Fibroblast of lung (primary cell): ENCODE data around the gene PRDM16. TPM values are rescaled to one million over a fixed set of nuclear protein-coding genes. Genes with fewer than 3 reads are reported as not detected.

Experiments
- DNase-seq, 2 donors: peaks; one replicate each; pipeline versions ENCODE4 v3.0.0 to v3.0.0-alpha.2; 2010; ENCODE audit warnings: low read depth in 2 of 2
- H2AFZ ChIP-seq: 2 replicates; pipeline ENCODE4 v1.5.1; 2012; ENCODE audit warnings: low read length, control low read depth, inconsistent platforms
- H3K27ac ChIP-seq: 2 replicates; pipeline ENCODE4 v1.5.1; 2011; ENCODE audit warnings: low read length, control low read depth; ENCODE audit not compliant: insufficient read depth
- H3K27me3 ChIP-seq: 2 replicates; pipeline ENCODE4 v1.5.1; 2011; ENCODE audit warnings: mild to moderate bottlenecking, low read length; ENCODE audit not compliant: control insufficient read depth, insufficient read depth
- H3K36me3 ChIP-seq: 2 replicates; pipeline ENCODE4 v1.5.1; 2011; ENCODE audit warnings: low read length; ENCODE audit not compliant: control insufficient read depth, insufficient read depth
- H3K4me1 ChIP-seq: 2 replicates; pipeline ENCODE4 v1.5.1; 2011; ENCODE audit warnings: low read length; ENCODE audit not compliant: control insufficient read depth, insufficient read depth; ENCODE audit errors: extremely low read depth
- H3K4me2 ChIP-seq: 2 replicates; pipeline ENCODE4 v1.5.1; 2011; ENCODE audit warnings: low read length, control low read depth; ENCODE audit not compliant: insufficient read depth; ENCODE audit errors: extremely low read depth
- H3K4me3 ChIP-seq, 4 experiments: fragments of 200-600 bp in 1 of 4; sonication (generic) in 1 of 4; replicated peaks in 1 of 4; 2 replicates each; pipeline ENCODE4 v1.5.1; 2011 to 2016; ENCODE audit warnings: low read length in 4 of 4, low read depth in 3 of 4, mild to moderate bottlenecking in 3 of 4, control low read depth in 2 of 4, inconsistent platforms in 1 of 4, mixed read lengths in 1 of 4; ENCODE audit not compliant: insufficient read depth in 1 of 4; ENCODE audit errors: control extremely low read depth in 1 of 4
- H3K79me2 ChIP-seq: 2 replicates; pipeline ENCODE4 v1.5.1; 2012; ENCODE audit warnings: mild to moderate bottlenecking, low read length, inconsistent platforms; ENCODE audit not compliant: control insufficient read depth, insufficient read depth
- H3K9ac ChIP-seq: 2 replicates; pipeline ENCODE4 v1.5.1; 2011; ENCODE audit warnings: mild to moderate bottlenecking, low read length, control low read depth; ENCODE audit not compliant: insufficient read depth
- H3K9me3 ChIP-seq: 2 replicates; pipeline ENCODE4 v1.5.1; 2012; ENCODE audit warnings: low read depth, low read length; ENCODE audit not compliant: control insufficient read depth, insufficient read depth
- H4K20me1 ChIP-seq: 2 replicates; pipeline ENCODE4 v1.5.1; 2011; ENCODE audit warnings: low read length; ENCODE audit not compliant: control insufficient read depth, insufficient read depth; ENCODE audit errors: extremely low read depth
- EZH2 ChIP-seq: IDR thresholded peaks from 2 replicates; pipeline ENCODE4 v1.5.1; 2012; ENCODE audit warnings: low read length, control low read depth, mild to moderate bottlenecking; ENCODE audit errors: missing control alignments
- polyA plus RNA-seq, 2 donors: library from polyadenylated mRNA; depleted of rRNA in 1 of 2; stranded (reverse) in 1 of 2; unstranded in 1 of 2; fragments of >200 nt; gene quantifications; 2 replicates each; pipeline ENCODE4 v1.2.1, GENCODE V29; 2011 to 2012; ENCODE audit warnings: missing spikeins in 1 of 2
- total RNA-seq: library from RNA; depleted of rRNA; stranded (reverse); fragments of >200 nt; gene quantifications from 2 replicates; pipeline ENCODE4 v1.2.1, GENCODE V29; 2014
- TF ChIP-seq, protein P1 (sequence below), 2 donors: IDR thresholded peaks in 1 of 2; conservative IDR thresholded peaks in 1 of 2; 1 replicate in 1 of 2; 2 replicates in 1 of 2; pipeline ENCODE4 v1.5.1; 2011 to 2012; ENCODE audit warnings: low read length in 2 of 2, control low read depth in 1 of 2, inconsistent platforms in 1 of 2, low read depth in 1 of 2, mild to moderate bottlenecking in 1 of 2

PRDM16 gene
- total and polyA plus RNA-seq, 2 donors (not counting 1 experiment from before 2014, with no cell fraction given): 0.30 to 1.8 TPM

GRCh38 chr1:3479511-3480368, 410.7 kb downstream of the PRDM16 start:
- Histone ChIP-seq H3K9ac (no peak overlapping the region), H3K79me2 (no peaks in the 10 kb centered on the region), H3K4me3 (no peak overlapping the region), H3K27me3 (no peaks in the 10 kb centered on the region), H4K20me1 (no peaks in the 10 kb centered on the region), H2AFZ (no peak overlapping the region), H3K36me3 (no peaks in the 10 kb centered on the region), H3K9me3 (no peaks in the 10 kb centered on the region), H3K4me1 (no peaks in the 10 kb centered on the region), H3K4me2 (no peak overlapping the region), H3K27ac (no peak overlapping the region)
- DNase-seq: no peak
- TF ChIP-seq EZH2: no peak
- TF ChIP-seq, protein P1, sequence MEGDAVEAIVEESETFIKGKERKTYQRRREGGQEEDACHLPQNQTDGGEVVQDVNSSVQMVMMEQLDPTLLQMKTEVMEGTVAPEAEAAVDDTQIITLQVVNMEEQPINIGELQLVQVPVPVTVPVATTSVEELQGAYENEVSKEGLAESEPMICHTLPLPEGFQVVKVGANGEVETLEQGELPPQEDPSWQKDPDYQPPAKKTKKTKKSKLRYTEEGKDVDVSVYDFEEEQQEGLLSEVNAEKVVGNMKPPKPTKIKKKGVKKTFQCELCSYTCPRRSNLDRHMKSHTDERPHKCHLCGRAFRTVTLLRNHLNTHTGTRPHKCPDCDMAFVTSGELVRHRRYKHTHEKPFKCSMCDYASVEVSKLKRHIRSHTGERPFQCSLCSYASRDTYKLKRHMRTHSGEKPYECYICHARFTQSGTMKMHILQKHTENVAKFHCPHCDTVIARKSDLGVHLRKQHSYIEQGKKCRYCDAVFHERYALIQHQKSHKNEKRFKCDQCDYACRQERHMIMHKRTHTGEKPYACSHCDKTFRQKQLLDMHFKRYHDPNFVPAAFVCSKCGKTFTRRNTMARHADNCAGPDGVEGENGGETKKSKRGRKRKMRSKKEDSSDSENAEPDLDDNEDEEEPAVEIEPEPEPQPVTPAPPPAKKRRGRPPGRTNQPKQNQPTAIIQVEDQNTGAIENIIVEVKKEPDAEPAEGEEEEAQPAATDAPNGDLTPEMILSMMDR (conservative IDR thresholded peaks at IDR 0.05 in 1 of 2, IDR thresholded peaks at IDR 0.05 in 1 of 2; ENCODE audit: low read depth in 1 of 2, low read length in 2 of 2): no peak

DNA sequence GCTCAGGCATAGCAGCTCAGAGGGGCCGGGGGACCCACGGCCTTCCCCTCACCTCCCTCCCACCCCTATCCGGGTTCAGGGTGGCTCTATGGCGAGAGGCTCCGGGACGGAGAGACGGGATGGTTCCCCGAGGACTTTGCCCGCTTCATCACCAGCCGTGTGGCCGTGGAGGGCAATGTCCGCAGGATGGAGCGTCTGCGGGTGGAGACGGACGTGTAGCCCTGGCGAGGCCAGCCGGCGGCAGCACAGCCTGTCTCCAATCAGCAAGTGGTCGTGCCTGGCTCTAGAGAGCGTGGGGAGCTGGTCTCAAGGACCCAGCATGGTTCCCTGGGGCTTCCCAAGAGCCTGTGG, 411.3 kb downstream of the PRDM16 start:
- Histone ChIP-seq H3K9me3 (no peaks in the 10 kb centered on the region), H3K4me2 (no peak overlapping the region), H3K9ac (no peak overlapping the region), H2AFZ (no peak overlapping the region), H3K79me2 (no peaks in the 10 kb centered on the region), H3K36me3 (no peaks in the 10 kb centered on the region), H3K4me1 (no peaks in the 10 kb centered on the region), H3K27ac (no peak overlapping the region), H3K4me3 (no peak overlapping the region), H4K20me1 (no peaks in the 10 kb centered on the region), H3K27me3 (no peaks in the 10 kb centered on the region)
- no peak for DNase-seq
- TF ChIP-seq EZH2: no peak
- TF ChIP-seq, protein P1 (conservative IDR thresholded peaks at IDR 0.05 in 1 of 2, IDR thresholded peaks at IDR 0.05 in 1 of 2; ENCODE audit: low read depth in 1 of 2, low read length in 2 of 2): no peak

DNA sequence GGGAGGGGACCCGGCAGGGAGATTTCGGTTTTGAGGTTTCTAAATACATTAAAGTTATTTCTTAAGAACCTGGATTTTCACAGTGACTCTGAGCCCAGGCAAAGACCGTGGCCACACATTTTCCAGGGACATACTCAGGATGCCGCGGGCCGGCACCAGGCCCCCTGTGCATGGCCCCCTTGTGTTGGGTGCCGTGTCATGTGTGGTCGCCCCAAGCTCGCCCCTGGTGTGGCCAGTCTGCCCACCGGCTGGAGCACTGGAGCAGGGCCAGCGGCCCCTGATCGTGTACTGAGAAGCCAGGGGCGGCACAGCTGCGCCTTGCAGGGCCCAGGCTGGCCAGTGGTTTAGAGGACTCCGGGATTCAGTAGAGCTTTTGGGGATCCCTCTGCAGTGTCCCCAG, 412.0 kb downstream of the PRDM16 start:
- Histone ChIP-seq H3K27ac (no peak overlapping the region), H2AFZ (no peak overlapping the region), H3K36me3 (no peaks in the 10 kb centered on the region), H3K4me2 (no peak overlapping the region), H3K4me1 (no peaks in the 10 kb centered on the region), H3K79me2 (no peaks in the 10 kb centered on the region), H3K9ac (no peak overlapping the region), H3K9me3 (no peaks in the 10 kb centered on the region), H3K4me3 (no peak overlapping the region), H4K20me1 (no peaks in the 10 kb centered on the region), H3K27me3 (no peaks in the 10 kb centered on the region)
- no peak for TF ChIP-seq EZH2
- TF ChIP-seq, protein P1 (conservative IDR thresholded peaks at IDR 0.05 in 1 of 2, IDR thresholded peaks at IDR 0.05 in 1 of 2; ENCODE audit: low read depth in 1 of 2, low read length in 2 of 2): no peak
- no peak for DNase-seq
